Measurements from ENCODE around the gene SYF2.

SYF2 gene

GRCh38 chr1:25197235-25197975 lies 34.9 kb downstream of the SYF2 start (continued):
- TF ChIP-seq REST (tag by site-specific recombination; IDR thresholded peaks at IDR 0.05) (no peak), ZNF146 (tag by site-specific recombination; IDR thresholded peaks at IDR 0.05) (no peak), ZNF473 (tag by site-specific recombination; IDR thresholded peaks at IDR 0.05) (no peak), ELK4 (IDR thresholded peaks at IDR 0.05; ENCODE audit: borderline replicate concordance, low read depth, low read length) (no peak), ZNF692 (tag by site-specific recombination; IDR thresholded peaks at IDR 0.05) (no peak), YY2 (tag by site-specific recombination; IDR thresholded peaks at IDR 0.05) (0 out of 2 replicates have a peak, but pooled peaks have one; percentile 21), ZNF677 (tag by site-specific recombination; IDR thresholded peaks at IDR 0.05) (no peak), BCL6B (tag by site-specific recombination; IDR thresholded peaks at IDR 0.05) (no peak), ZNF449 (tag by site-specific recombination; IDR thresholded peaks at IDR 0.05) (0 out of 2 replicates have a peak, but pooled peaks have one; percentile 20), SETDB1 (IDR thresholded peaks at IDR 0.05; ENCODE audit: insufficient read length, low read length) (no peak), ZNF701 (tag by site-specific recombination; IDR thresholded peaks at IDR 0.05) (no peak), GLI4 (tag by site-specific recombination; IDR thresholded peaks at IDR 0.05) (no peak), KLF9 (tag by site-specific recombination; IDR thresholded peaks at IDR 0.05; ENCODE audit: low read depth) (no peak), FEZF1 (tag by site-specific recombination; IDR thresholded peaks at IDR 0.05) (peak; percentile 68), ZNF155 (tag by site-specific recombination; IDR thresholded peaks at IDR 0.05) (no peak), ZBTB6 (tag by site-specific recombination; IDR thresholded peaks at IDR 0.05) (no peak), ZBTB11 (tag by site-specific recombination; conservative IDR thresholded peaks at IDR 0.05; ENCODE audit: low read depth) (no peak), ZFHX2 (tag by site-specific recombination; conservative IDR thresholded peaks at IDR 0.05) (no peak), ZNF426 (tag by site-specific recombination; IDR thresholded peaks at IDR 0.05) (no peak), MZF1 (tag by site-specific recombination; IDR thresholded peaks at IDR 0.05; ENCODE audit: borderline replicate concordance) (no peak), GLIS2 (tag by site-specific recombination; IDR thresholded peaks at IDR 0.05) (no peak), CTCF (tag by site-specific recombination; IDR thresholded peaks at IDR 0.05) (no peak), ZNF121 (tag by site-specific recombination; IDR thresholded peaks at IDR 0.05) (no peak), HOXC10 (CRISPR knock-in tag; IDR thresholded peaks at IDR 0.05) (no peak)

All from HEK293 (cell line).